GM12891 (cell line): Measurements from ENCODE around the gene CERK.

Experiments
- POLR2A ChIP-seq: IDR thresholded peaks from 2 replicates; pipeline ENCODE4 v1.6.1; 2011; ENCODE audit warnings: low read depth, low read length, control low read depth
- POLR2AphosphoS5 ChIP-seq: IDR thresholded peaks from 2 replicates; pipeline ENCODE4 v1.6.1; 2011; ENCODE audit warnings: low read depth, low read length, control low read depth
- POU2F2 ChIP-seq: IDR thresholded peaks from 2 replicates; pipeline ENCODE4 v1.6.1; 2011; ENCODE audit warnings: low read depth, mild to moderate bottlenecking, control low read depth, low read length, moderate library complexity
- TAF1 ChIP-seq: IDR thresholded peaks from 2 replicates; pipeline ENCODE4 v1.6.1; 2011; ENCODE audit warnings: low read depth, low read length, control low read depth

DNA sequence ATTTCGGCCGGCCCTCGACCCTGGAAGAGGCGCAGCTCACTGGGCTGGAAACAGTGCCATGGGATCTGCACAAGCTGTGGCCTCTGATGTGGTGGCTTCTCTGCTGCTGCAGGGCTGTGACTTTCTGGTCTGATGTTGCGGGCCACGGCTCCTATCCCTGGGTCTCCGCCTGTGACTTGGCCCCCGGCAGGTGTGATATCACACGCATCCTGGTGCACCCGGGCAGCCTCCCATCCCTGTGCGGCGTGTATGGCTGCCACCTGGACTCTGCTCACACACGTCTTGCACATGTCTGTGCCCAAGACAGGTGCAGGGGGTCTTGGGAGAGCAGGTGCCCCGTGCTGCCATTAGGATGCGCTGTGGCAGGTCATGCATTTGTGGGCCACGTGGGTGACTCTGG lies 86.7 kb downstream of the CERK start:
- TF ChIP-seq TAF1 = no peak
- TF ChIP-seq POLR2AphosphoS5 = no peak
- no peak for TF ChIP-seq POLR2A
- no peak for TF ChIP-seq POU2F2
